GM12878 (cell line): ENCODE results near the gene PRIM1. TPM values are rescaled to one million over a fixed set of nuclear protein-coding genes. Genes with fewer than 3 reads are reported as not detected.

Experiments used
- BCL3 ChIP-seq: IDR thresholded peaks from 2 replicates; pipeline ENCODE4 v1.6.1; 2011; ENCODE audit warnings: borderline replicate concordance, low read depth, mild to moderate bottlenecking, moderate library complexity, low read length; ENCODE audit not compliant: insufficient read depth, poor library complexity, severe bottlenecking
- BRCA1 ChIP-seq: IDR thresholded peaks from 2 replicates; pipeline ENCODE4 v1.6.1; 2011; ENCODE audit warnings: low read depth, low read length, improper control_type of control experiment
- CREB1 ChIP-seq: IDR thresholded peaks from 2 replicates; pipeline ENCODE4 v1.6.1; 2012; ENCODE audit warnings: low read depth, mild to moderate bottlenecking, inconsistent platforms
- DPF2 ChIP-seq: fragments of 450-650 bp; IDR thresholded peaks from 2 replicates; pipeline ENCODE4 v1.6.1; 2017; ENCODE audit warnings: mild to moderate bottlenecking
- EZH2 ChIP-seq: IDR thresholded peaks from 2 replicates; pipeline ENCODE4 v1.6.1; 2012; ENCODE audit warnings: low read depth, mild to moderate bottlenecking, control low read depth, inconsistent platforms, low read length, borderline replicate concordance; ENCODE audit not compliant: control insufficient read depth
- HDAC6 ChIP-seq: fragments of 200-600 bp; sonication (generic); IDR thresholded peaks from one replicate; pipeline ENCODE4 v1.8.0; 2017; ENCODE audit warnings: antibody characterized with exemption; ENCODE audit not compliant: unreplicated experiment
- IKZF2 ChIP-seq, 2 experiments: fragments of 450-650 bp; IDR thresholded peaks; 2 replicates each; pipeline ENCODE4 v1.6.1; 2017; ENCODE audit warnings: mild to moderate bottlenecking in 2 of 2, moderate library complexity in 2 of 2
- NBN ChIP-seq: fragments of 450-650 bp; IDR thresholded peaks from 2 replicates; pipeline ENCODE4 v1.6.1; 2016
- NFIC ChIP-seq: IDR thresholded peaks from 2 replicates; pipeline ENCODE4 v1.6.1; 2012; ENCODE audit warnings: low read depth, mild to moderate bottlenecking, inconsistent platforms, low read length, moderate library complexity
- NFYB ChIP-seq: IDR thresholded peaks from 2 replicates; pipeline ENCODE4 v1.6.1; 2011; ENCODE audit warnings: low read depth, mild to moderate bottlenecking, low read length, improper control_type of control experiment, moderate library complexity; ENCODE audit not compliant: insufficient read depth
- NR2C2 ChIP-seq: IDR thresholded peaks from 2 replicates; pipeline ENCODE4 v1.6.1; 2011; ENCODE audit warnings: borderline replicate concordance, low read depth; ENCODE audit not compliant: control insufficient read depth, insufficient read length
- NR2F1 ChIP-seq: fragments of 450-650 bp; conservative IDR thresholded peaks from 2 replicates; pipeline ENCODE4 v1.6.1; 2017; ENCODE audit warnings: mild to moderate bottlenecking
- RAD21 ChIP-seq: IDR thresholded peaks from 2 replicates; pipeline ENCODE4 v1.6.1; 2011; ENCODE audit warnings: mild to moderate bottlenecking, low read depth, low read length, moderate library complexity; ENCODE audit not compliant: insufficient read depth
- RAD51 ChIP-seq: fragments of 450-650 bp; IDR thresholded peaks from 2 replicates; pipeline ENCODE4 v1.6.1; 2016; ENCODE audit warnings: moderate library complexity, mild to moderate bottlenecking, inconsistent platforms
- SKIL ChIP-seq: fragments of 450-650 bp; IDR thresholded peaks from 2 replicates; pipeline ENCODE4 v1.6.1; 2017; ENCODE audit warnings: mild to moderate bottlenecking, low read depth, inconsistent platforms; ENCODE audit not compliant: poor library complexity, severe bottlenecking
- SP1 ChIP-seq: IDR thresholded peaks from one replicate; pipeline ENCODE4 v1.6.1; 2011; ENCODE audit warnings: low read depth, low read length
- ZNF217 ChIP-seq: fragments of 450-650 bp; IDR thresholded peaks from 2 replicates; pipeline ENCODE4 v1.6.1; 2017; ENCODE audit warnings: antibody characterized with exemption, mild to moderate bottlenecking
- ZNF24 ChIP-seq: fragments of 450-650 bp; IDR thresholded peaks from 2 replicates; pipeline ENCODE4 v1.6.1; 2017; ENCODE audit warnings: antibody characterized with exemption, mild to moderate bottlenecking
- ZNF274 ChIP-seq: IDR thresholded peaks from one replicate; pipeline ENCODE4 v1.8.0; 2011; ENCODE audit not compliant: insufficient read length, insufficient read depth
- ZNF622 ChIP-seq: fragments of 450-650 bp; IDR thresholded peaks from 2 replicates; pipeline ENCODE4 v1.6.1; 2017; ENCODE audit warnings: mild to moderate bottlenecking, inconsistent platforms
- ZZZ3 ChIP-seq: IDR thresholded peaks from 2 replicates; pipeline ENCODE4 v1.6.1; 2011; ENCODE audit warnings: low read depth; ENCODE audit not compliant: control insufficient read depth, insufficient read length
- polyA plus RNA-seq, 11 experiments: library from polyadenylated mRNA; depleted of rRNA in 4 of 11; unstranded in 6 of 11; stranded (reverse) in 5 of 11; fragments of >200 nt; fragmentation: Nextera tagmentation in 4 of 11; fragmentation: Illumina TruSeq in 1 of 11; extraction: Ambion mirVana in 4 of 11; extraction: Trizol in 1 of 11; gene quantifications; 1 replicate in 1 of 11; 2 replicates in 10 of 11; pipeline versions ENCODE4 v1.2.1 to v1.2.3, GENCODE V29; 2011 to 2016; ENCODE audit warnings: inconsistent platforms in 2 of 11, missing spikeins in 2 of 11, low read depth in 1 of 11
- total RNA-seq, 4 experiments: library from RNA; depleted of rRNA in 3 of 4; stranded (reverse); fragments of >200 nt in 3 of 4; fragmentation: Illumina TruSeq in 1 of 4; extraction: Trizol in 1 of 4; gene quantifications; 2 replicates each; pipeline versions ENCODE4 v1.2.1 to v1.2.3, GENCODE V29; 2013 to 2021
- TF ChIP-seq, protein P1 (sequence below): fragments of 450-650 bp; IDR thresholded peaks from 2 replicates; pipeline ENCODE4 v1.6.1; 2016; ENCODE audit warnings: mild to moderate bottlenecking
- TF ChIP-seq, protein P2 (sequence below): IDR thresholded peaks from 2 replicates; pipeline ENCODE4 v1.6.1; 2012; ENCODE audit warnings: mild to moderate bottlenecking, low read depth, low read length

Gene PRIM1
- total and polyA plus RNA-seq, 10 of the 15 experiments (the other 5 are each of a cell fraction or from before 2014, with no cell fraction given): 27.1 to 70.6 (median 55.7) TPM

- TF ChIP-seq, protein P1, sequence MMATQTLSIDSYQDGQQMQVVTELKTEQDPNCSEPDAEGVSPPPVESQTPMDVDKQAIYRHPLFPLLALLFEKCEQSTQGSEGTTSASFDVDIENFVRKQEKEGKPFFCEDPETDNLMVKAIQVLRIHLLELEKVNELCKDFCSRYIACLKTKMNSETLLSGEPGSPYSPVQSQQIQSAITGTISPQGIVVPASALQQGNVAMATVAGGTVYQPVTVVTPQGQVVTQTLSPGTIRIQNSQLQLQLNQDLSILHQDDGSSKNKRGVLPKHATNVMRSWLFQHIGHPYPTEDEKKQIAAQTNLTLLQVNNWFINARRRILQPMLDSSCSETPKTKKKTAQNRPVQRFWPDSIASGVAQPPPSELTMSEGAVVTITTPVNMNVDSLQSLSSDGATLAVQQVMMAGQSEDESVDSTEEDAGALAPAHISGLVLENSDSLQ: no peak
- TF ChIP-seq NFIC (no peak), RAD21 (no peak), SP1 (no peak), NFYB (no peak), IKZF2 (IDR thresholded peaks at IDR 0.05) (no peak; a peak in 1 of 4 replicates), NR2C2 (no peak), BRCA1 (no peak), ZNF274 (no peak), NBN (no peak; the same call in 1 of the 2 replicates), HDAC6 (no peak), DPF2 (peak; percentile 57; the same call in 1 of the 2 replicates), ZZZ3 (no peak), ZNF622 (no peak), CREB1 (no peak), RAD51 (no peak), ZNF217 (0 out of 2 replicates have a peak, but pooled peaks have one; percentile 18), ZNF24 (no peak), EZH2 (no peak), NR2F1 (peak; percentile 32; the same call in 1 of the 2 replicates), BCL3 (no peak), SKIL (no peak)
- TF ChIP-seq, protein P2, sequence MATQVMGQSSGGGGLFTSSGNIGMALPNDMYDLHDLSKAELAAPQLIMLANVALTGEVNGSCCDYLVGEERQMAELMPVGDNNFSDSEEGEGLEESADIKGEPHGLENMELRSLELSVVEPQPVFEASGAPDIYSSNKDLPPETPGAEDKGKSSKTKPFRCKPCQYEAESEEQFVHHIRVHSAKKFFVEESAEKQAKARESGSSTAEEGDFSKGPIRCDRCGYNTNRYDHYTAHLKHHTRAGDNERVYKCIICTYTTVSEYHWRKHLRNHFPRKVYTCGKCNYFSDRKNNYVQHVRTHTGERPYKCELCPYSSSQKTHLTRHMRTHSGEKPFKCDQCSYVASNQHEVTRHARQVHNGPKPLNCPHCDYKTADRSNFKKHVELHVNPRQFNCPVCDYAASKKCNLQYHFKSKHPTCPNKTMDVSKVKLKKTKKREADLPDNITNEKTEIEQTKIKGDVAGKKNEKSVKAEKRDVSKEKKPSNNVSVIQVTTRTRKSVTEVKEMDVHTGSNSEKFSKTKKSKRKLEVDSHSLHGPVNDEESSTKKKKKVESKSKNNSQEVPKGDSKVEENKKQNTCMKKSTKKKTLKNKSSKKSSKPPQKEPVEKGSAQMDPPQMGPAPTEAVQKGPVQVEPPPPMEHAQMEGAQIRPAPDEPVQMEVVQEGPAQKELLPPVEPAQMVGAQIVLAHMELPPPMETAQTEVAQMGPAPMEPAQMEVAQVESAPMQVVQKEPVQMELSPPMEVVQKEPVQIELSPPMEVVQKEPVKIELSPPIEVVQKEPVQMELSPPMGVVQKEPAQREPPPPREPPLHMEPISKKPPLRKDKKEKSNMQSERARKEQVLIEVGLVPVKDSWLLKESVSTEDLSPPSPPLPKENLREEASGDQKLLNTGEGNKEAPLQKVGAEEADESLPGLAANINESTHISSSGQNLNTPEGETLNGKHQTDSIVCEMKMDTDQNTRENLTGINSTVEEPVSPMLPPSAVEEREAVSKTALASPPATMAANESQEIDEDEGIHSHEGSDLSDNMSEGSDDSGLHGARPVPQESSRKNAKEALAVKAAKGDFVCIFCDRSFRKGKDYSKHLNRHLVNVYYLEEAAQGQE: no peak
Measured at GRCh38 chr12:56687223-56688128, 64.6 kb downstream of the PRIM1 start (continued).
